Cortex of kidney (tissue), 1 donor: Measurements from ENCODE around the gene CHRNB1.

Experiments
- DNase-seq: peaks from one replicate; lab custom pipeline; 2025; lab: John Stamatoyannopoulos, UW

Gene CHRNB1

DNA sequence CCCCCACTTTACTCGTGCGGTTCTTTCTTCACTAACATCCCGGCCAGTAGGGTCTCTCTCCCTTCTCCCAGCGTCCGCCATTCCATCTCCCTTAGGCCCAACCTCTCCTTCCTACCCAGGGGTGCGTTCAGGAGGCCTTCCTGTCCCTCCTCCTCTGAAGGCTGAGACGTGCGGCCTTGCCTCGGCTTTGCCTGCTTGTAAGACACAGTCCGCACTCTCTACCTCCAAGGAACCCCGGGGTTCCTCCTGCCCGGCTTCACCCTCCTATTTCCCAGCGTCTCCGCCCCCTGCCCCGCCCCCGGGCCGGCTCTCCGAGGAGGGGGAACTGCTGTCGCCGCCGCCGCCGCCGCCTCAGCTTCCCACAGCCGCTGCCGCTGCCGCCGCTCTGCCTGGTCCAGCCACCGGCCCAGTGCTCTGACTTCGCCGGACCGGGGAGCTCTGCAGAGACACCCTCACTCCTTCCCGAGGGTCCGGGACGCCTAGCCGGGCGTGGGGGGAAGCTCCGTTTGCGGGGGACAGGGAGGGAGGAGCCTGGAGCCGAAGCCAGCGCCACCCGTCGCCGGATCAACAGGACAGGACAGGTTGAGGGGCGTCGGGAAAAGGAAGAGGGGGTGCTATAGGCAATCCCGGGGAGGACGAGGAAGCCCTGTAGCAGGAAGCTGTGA lies 6.8 kb upstream of the CHRNB1 start:
- no peak for DNase-seq

DNA sequence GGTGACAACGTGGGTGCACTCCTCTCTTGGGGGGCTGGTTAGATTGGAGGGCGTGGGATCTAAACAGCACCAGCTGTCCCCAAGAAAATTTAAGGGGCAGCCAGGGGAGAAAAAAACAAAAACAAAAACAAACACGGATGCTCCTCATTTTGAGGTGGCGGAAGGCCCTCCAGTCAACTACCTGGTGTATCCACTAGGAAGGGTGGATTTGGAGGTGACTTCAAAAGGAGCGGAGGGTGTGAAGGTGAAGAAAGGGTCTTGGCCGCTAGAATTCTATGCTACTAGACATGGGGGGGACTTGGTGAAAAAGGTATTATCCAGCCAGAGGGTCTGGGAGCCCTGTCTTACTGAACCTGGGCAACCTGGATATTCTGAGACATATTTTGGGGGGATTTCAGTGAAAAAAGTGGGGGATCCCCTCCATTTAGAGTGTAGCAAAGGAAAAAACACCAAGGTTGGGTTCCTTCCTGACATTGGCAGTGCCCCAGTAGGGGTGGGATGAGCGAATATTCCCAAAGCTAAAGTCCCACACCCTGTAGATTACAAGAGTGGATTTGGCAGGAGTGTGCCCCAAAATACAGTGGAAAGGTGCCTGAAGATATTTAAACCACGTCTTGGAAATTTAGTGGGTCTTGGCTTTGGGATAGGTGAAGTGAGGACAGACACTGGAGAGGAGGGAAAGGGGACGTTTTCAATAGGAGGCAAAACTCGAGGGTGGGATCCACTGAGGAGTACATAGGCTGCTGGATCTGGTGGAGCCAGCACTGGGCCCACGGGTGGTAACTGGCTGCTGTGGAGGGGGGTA lies 6.0 kb upstream of the CHRNB1 start:
- no peak for DNase-seq

GRCh38 chr17:7439462-7440112 lies 5.3 kb upstream of the CHRNB1 start, which contains the start of gene FGF11:
Gene FGF11 (plus strand): TSS chr17:7439512. CDS start chr17:7439621, 109 bp downstream.
- no peak for DNase-seq

DNA sequence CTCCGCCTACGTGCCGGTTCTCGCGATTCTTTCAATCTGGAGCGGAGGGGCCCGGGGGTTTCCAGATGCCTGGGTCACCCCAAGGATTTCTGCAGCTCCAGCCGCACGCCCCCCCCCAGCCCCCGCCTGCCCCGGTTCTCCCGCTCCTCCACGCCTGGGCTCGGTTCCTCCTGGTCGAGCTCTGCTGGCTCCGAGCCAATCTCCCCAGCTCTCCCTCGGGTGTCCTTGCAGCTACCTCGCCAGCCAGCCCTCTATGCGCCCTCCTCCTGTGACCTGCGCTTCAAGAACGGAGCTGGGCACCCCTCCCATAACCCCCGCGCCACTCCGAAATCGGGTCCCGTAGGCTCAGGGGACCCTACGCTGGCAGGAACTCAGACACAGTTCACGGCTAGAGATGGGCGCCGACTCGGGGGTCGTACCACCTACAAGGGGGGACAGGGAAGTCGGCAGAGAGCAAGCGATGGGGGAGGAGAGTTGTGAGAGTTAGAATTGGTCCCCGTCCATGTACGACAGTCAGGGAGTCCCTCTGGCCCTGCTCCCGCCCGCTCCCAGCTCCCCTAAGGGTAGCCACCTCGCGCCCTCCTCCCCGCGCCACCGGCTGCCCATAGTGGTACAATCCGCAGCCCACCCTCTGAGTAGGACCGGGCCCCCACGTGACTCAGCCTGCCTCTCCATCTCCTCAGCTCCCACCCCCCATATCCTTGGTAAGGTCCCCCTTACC lies 4.6 kb upstream of the CHRNB1 start:
- DNase-seq: no peak

DNA sequence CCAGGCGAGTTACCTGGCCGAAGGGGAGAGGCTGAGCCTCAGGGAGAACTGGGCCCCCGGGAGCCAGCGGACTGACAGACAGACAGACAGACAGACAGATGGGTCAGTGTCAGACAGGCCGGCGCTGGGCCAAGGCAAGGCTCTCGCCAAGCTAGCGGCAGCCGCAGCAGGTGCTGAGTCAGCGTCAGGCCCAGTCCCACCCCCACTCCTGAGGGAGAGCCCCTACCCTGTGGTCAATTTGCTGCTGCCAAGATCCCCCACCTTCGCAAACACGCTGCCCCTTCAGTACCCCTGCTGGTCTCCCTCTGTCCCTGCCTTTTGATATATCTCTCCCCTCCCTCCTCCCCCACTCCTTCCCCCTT lies 4.0 kb upstream of the CHRNB1 start:
- DNase-seq: no peak

DNA sequence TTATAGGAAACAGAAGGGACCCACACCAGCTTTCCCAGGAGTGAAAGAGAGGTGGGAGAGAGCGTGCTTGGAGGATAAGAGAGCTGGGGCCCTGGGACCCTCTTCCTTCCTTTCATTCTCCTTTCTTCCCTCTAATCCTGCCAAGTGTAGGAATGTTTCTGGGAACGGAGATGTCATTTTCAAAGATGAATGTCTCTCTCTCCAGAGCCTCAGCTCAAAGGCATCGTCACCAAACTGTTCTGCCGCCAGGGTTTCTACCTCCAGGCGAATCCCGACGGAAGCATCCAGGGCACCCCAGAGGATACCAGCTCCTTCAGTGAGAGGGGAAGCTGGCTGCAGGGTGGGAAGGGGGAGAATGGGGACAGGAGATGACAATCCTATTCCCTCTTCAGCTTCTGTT lies 3.6 kb upstream of the CHRNB1 start:
- no peak for DNase-seq

DNA sequence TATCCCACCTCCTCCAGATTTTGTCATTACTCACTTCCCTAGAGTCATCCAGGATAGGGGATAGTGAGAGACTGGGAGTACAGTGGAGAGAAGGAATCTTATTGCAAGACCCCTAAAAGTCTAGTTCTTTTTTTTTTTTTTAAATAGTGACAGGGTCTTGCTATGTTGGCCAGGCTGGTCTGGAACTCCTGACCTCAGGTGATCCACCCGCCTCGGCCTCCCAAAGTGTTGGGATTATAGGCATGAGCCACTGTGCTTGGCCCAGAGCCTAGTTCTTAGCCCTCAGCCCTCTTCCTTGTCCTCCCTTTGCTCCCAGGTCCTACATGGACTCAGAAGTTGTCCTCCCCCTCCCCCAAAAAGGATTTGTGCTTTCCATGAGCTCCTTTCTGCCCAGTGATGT lies 2.7 kb upstream of the CHRNB1 start:
- no peak for DNase-seq

DNA sequence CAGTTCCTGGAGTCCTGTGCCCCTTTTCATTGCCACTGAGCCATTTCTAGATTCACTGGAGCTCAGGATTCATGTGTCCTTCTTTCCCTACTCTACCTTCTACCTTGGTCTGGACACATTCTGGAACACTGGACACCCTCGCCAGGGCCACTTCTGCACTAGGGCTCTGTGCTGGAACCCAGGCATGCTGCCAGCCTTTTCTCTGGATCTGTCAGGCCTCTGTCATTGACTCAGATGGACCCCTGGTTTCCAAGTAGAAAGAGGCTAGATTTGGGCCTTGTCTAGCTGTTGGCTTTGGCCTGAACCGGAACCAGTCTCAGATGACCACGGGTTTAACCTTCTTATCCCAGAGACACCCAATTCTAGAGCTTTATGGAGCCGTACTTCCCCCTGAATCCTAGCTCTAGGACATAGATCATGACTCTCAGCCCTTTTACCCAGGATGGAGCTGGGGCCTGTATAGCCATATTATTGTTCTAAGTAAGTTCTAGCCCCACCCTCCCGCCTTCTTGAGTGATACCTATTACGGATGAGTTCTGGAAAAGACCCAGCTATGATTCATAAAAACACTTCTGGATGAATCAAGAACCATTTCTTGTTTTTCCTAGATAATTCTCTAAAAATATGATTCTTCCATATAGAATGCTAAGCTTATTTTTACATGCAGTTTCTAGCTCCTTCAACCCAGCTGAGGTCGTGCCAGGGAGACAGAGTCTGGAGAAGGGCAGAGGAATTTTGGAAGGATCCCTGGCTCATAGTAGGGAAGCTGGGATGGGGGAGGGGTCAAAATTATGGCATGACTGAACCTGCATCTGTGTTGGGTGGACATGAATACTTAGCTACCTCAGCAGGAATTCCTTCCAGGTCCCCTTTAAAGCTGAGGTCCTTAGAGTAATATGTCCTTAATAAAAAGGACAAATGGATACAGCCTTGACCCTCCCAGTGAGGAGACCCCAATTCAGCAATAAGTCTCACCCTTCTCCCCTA lies 1.1 kb upstream of the CHRNB1 start:
- DNase-seq: no peak

GRCh38 chr17:7445619-7445968 lies 733 bp downstream of the CHRNB1 start:
- no peak for DNase-seq

DNA sequence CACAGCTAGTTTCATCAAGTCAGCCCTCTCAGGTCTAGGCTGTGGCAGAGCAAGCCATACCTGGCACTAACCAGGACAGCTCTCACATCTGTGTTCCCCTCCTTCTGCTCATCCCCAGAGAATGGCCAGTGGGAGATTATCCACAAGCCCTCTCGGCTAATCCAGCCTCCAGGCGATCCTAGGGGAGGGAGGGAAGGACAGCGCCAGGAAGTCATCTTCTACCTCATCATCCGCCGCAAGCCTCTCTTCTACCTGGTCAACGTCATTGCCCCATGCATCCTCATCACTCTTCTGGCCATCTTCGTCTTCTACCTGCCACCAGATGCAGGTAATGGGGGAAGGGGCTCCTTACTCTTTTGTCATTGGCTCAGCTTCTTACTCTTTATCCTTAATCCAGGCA lies 3.6 kb downstream of the CHRNB1 start:
- no peak for DNase-seq

DNA sequence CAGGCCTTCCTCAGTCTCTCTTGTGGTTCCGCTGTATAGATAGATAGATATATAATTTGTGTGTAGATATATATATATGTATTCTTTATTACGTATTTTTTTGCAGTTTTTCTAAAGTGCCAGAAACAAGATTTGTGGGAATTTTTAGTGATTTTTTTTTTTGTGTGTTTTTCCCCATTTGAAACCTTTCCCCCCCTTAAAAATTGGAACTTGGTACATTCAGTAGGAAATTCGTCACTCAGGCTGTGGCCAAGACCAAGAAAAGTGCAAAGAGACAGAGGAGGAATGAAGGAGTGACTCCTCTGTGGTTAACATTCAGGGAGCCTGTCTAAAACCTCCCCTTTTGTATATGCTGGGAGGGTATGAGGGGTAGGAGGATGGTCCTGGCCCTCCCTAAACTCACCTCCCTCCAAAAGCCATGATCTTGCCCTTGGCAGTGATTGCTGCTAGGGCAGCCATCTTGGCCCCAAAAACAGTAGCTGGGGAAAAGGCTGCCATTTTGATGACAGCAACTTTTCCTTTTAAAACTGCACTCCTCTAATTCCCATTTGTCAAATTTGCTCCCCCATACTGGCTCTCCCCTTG lies 15.2 kb downstream of the CHRNB1 start:
- DNase-seq: no peak

- no peak for DNase-seq
Measured at GRCh38 chr17:7460850-7461660, 16.2 kb downstream of the CHRNB1 start.

DNA sequence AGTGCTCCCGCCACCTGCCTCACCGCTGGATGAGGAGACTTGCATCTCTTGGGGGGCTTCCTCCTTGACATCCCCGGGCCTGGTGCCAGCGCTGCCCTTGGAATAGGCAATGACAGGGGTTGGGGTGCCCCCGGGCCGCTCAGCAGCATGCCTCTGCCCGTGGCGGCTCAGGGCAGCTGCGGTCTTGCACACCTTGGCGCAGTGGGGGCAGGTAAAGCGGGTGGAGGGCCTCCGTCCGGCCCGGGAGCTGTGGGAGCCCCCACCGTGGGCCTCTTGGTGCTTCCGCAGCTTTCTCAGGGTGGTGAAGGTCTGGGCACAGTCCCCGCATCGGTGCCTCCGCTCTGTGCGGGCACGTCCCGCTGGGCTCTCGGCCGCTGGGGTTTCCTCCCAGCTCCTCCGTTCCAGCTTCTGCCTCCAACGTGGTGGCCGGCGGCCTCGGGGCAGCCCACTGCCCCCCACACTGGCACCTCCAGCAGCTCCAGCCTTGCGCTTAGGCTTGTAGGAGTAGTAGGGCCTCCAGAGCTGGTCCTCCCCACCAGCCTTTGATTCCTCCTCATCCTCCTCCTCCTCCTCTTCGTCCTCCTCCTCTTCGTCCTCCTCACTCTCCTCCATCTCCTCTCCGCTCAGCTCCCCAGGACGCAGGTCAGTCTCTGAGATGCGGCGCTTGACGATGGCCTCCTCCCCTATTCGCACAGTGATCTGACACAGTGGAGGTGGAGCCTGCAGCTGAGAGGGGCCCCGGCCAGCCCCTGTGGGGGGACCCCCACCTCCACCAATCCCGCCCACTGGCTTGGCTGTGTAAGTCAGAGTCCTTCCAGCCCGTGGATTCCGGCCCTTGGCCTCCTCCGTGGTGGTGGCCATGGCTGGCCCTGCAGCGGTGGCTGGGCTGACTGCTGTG lies 17.9 kb downstream of the CHRNB1 start:
- no peak for DNase-seq

DNA sequence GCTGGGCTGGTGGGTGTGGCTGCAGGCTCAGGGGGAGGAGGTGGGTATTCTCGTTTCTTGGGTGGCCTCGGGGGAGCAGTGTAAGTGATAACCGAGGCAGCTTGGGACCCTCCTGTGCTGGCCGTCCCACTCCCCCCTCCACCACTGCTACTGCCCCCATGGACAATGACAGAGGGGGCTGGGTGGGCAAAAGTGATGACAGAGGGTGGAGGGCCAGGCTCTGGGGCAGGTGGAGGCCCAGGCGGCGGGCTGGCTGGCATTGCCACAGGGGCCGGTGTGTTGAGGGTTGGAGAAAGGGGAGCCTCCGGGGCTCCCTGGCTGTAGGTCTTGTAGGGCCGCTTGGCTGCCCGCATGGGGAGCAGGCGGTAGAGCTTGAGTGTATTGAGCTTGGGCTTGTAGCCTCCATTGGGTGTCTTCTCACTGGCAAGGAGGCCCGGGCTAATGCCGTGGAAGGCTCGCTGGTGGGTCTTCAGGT lies 18.5 kb downstream of the CHRNB1 start:
- DNase-seq: no peak

- no peak for DNase-seq
Measured at GRCh38 chr17:7464081-7464480, 19.2 kb downstream of the CHRNB1 start.

DNA sequence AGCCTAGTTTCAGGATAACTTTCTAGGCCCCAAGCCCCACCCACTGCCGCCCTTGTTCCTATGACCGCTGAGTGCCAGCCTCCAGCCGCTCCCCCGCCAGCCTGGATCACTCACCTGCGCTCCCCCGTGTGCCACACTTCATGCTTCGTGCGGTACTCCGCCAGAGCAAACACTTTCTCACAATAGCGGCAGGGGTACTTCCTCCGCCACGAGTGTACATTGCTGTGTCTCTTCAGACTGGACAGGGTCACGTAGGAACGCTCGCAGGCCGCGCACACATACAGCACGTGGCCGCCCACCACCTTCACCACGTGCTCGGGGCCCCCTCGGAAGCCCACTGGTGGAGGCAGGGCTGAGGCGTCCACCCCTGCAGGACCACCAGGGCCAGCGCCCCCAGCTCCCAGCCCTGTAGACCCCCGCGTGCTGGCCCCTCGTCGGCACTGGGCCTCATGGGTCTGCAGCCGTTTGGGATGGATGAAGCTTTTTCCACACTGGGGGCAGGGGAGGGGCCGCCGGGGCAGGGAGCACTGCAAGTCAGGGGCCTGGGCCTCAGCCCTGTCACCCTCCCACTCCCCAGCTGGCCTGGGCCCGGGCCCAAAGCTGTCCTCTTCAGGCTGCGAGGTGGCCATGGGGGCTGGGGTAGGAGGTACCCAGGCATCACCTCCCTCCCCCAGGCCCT lies 20.9 kb downstream of the CHRNB1 start:
- no peak for DNase-seq

GRCh38 chr17:7466318-7466638 lies 21.4 kb downstream of the CHRNB1 start:
- DNase-seq: no peak

GRCh38 chr17:7466639-7467341 lies 21.9 kb downstream of the CHRNB1 start:
- no peak for DNase-seq
